ENCODE data around the gene FGFR2. TPM values are rescaled to one million over a fixed set of nuclear protein-coding genes. Genes with fewer than 3 reads are reported as not detected.

FGFR2 gene
- total RNA-seq, 1 experiment from 2014 or later = 19.7 TPM

- TF ChIP-seq REST (IDR thresholded peaks at IDR 0.05; ENCODE audit: low read depth) = no peak
Measured at GRCh38 chr10:121573538-121573941, 24.7 kb downstream of the FGFR2 start (continued).

GRCh38 chr10:121572859-121573537, 25.2 kb downstream of the FGFR2 start:
- Histone ChIP-seq H3K27me3 (ENCODE audit: insufficient read depth, low read length) (no peaks in the 10 kb centered on the region), H3K9me3 (ENCODE audit: control insufficient read depth in 1 of 2, insufficient read depth in 1 of 2, low read depth in 1 of 2, low read length in 2 of 2) (no peaks in the 10 kb centered on the region), H3K27ac (ENCODE audit: low read depth, low read length) (no peak overlapping the region), H4K20me1 (ENCODE audit: insufficient read depth) (no peaks in the 10 kb centered on the region), H3K9me2 (ENCODE audit: insufficient read depth) (no peaks in the 10 kb centered on the region), H3K4me1 (ENCODE audit: control insufficient read depth in 1 of 2, insufficient read depth in 2 of 2, low read length in 2 of 2) (no peaks in the 10 kb centered on the region), H2AFZ (ENCODE audit: low read depth, low read length, poor library complexity, severe bottlenecking) (no peak overlapping the region), H3K4me3 (replicated peaks in 1 of 2; ENCODE audit: low read depth in 1 of 2, low read length in 2 of 2) (no peak overlapping the region), H3K4me2 (ENCODE audit: low read length) (no peak overlapping the region), H3K9ac (ENCODE audit: low read length) (no peak overlapping the region), H3K79me2 (ENCODE audit: insufficient read depth, low read length) (no peaks in the 10 kb centered on the region), H3K36me3 (ENCODE audit: control insufficient read depth in 1 of 2, insufficient read depth in 2 of 2, low read length in 2 of 2) (no peaks in the 10 kb centered on the region)
- RAD21 ChIA-PET (ENCODE audit: low non-redundant PET in 1 of 2, low total read pairs in 2 of 2, uncharacterized antibody in 2 of 2, unreplicated experiment in 2 of 2) = no interaction called here
- no TSS peak for BruUV-seq (replicated peaks)
- intact Hi-C loops (cut with micrococcal nuclease) = no loop called here
- CTCF ChIA-PET = no interaction called here
- POLR2A ChIA-PET = no interaction called here
- DNase-seq (ENCODE audit: low read depth, low spot score) (no peak), ATAC-seq (no peak)
- TF ChIP-seq SP1 (IDR thresholded peaks at IDR 0.05; ENCODE audit: low read depth) = no peak

- Histone ChIP-seq H3K4me3 (replicated peaks in 1 of 2; ENCODE audit: low read depth in 1 of 2, low read length in 2 of 2) (no peak overlapping the region), H2AFZ (ENCODE audit: low read depth, low read length, poor library complexity, severe bottlenecking) (no peak overlapping the region), H3K27ac (ENCODE audit: low read depth, low read length) (no peak overlapping the region), H3K36me3 (ENCODE audit: control insufficient read depth in 1 of 2, insufficient read depth in 2 of 2, low read length in 2 of 2) (no peaks in the 10 kb centered on the region), H3K9ac (ENCODE audit: low read length) (no peak overlapping the region), H3K27me3 (ENCODE audit: insufficient read depth, low read length) (no peaks in the 10 kb centered on the region), H3K4me2 (ENCODE audit: low read length) (no peak overlapping the region), H3K9me3 (ENCODE audit: control insufficient read depth in 1 of 2, insufficient read depth in 1 of 2, low read depth in 1 of 2, low read length in 2 of 2) (no peaks in the 10 kb centered on the region), H3K9me2 (ENCODE audit: insufficient read depth) (no peaks in the 10 kb centered on the region), H4K20me1 (ENCODE audit: insufficient read depth) (no peaks in the 10 kb centered on the region), H3K79me2 (ENCODE audit: insufficient read depth, low read length) (no peaks in the 10 kb centered on the region), H3K4me1 (ENCODE audit: control insufficient read depth in 1 of 2, insufficient read depth in 2 of 2, low read length in 2 of 2) (no peaks in the 10 kb centered on the region)
- ChIA-PET POLR2A (interaction anchor here (1.0 kb wide), 1 partner anchor 16 kb away, joined by 3 read pairs; no protein-coding TSS in a partner anchor), RAD21 (ENCODE audit: low non-redundant PET in 1 of 2, low total read pairs in 2 of 2, uncharacterized antibody in 2 of 2, unreplicated experiment in 2 of 2) (no interaction called here), CTCF (no interaction called here)
- intact Hi-C loops (cut with micrococcal nuclease) = no loop called here
- no TSS peak for BruUV-seq (replicated peaks)
- no peak for TF ChIP-seq SRF (IDR thresholded peaks at IDR 0.05; ENCODE audit: low read depth)
- no peak for TF ChIP-seq POLR2AphosphoS5 (IDR thresholded peaks at IDR 0.05; ENCODE audit: low read depth, low read length)
- no peak for TF ChIP-seq CEBPB (IDR thresholded peaks at IDR 0.05; ENCODE audit: low read depth)
- no peak for TF ChIP-seq REST (IDR thresholded peaks at IDR 0.05; ENCODE audit: low read depth)
- no peak for TF ChIP-seq ZNF274 (IDR thresholded peaks at IDR 0.05; ENCODE audit: low read depth, low read length)
- no peak for TF ChIP-seq EZH2phosphoT487 (IDR thresholded peaks at IDR 0.05; ENCODE audit: borderline replicate concordance)
- ATAC-seq = peak; percentile 25; the same call in 1 of the 2 replicates
- DNase-seq (ENCODE audit: low read depth, low spot score) = no peak
Measured at GRCh38 chr10:121570315-121570714, 27.9 kb downstream of the FGFR2 start.
